HG03175 (cell line): ENCODE results near the gene FAM43A.

Experiments used
- ATAC-seq: cut with Tn5 transposase; IDR thresholded peaks from one replicate; pipeline ENCODE4 v1.9.1; 2021; ENCODE audit warnings: mild to moderate bottlenecking, moderate library complexity; ENCODE audit not compliant: unreplicated experiment

FAM43A gene

DNA sequence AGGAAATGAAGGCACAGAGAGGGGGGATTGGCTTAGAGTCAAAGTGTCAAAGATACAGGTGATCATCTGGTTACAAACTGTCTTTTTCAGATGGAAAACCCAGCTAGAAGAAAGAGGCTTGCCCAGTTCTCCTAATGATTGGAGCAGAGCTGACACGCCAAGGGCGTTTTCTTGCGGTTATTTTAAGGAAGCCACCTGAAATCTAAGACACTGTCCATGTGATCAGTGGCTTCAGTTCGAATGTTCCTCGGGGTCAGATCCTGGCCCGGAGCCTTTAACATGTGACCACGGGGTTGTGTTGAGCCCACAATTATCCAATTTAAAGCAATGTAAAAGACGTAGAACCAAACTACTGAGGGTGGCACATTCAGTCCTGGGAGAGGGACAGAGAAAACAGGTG, 19.5 kb downstream of the FAM43A start:
- no peak for ATAC-seq

DNA sequence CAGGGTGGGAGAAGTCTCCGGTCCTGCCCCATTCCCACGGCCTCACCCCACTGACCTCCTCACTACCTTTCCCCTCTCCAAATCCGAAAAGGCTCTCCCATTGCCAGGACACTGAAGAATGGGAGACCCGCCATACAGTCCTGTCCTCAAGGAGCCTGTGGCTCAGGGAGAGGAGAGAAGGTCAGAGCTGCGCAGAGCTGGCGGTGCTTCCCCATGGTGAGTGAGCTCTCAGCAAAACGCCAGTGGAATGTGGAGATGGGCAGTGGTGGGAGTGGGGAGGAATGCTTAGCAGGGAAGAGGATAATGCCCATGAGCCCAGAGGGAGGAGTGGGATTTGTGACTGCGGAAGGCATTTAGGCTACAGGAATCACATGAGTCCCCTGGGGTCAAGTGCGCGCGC, 20.1 kb downstream of the FAM43A start:
- no peak for ATAC-seq

DNA sequence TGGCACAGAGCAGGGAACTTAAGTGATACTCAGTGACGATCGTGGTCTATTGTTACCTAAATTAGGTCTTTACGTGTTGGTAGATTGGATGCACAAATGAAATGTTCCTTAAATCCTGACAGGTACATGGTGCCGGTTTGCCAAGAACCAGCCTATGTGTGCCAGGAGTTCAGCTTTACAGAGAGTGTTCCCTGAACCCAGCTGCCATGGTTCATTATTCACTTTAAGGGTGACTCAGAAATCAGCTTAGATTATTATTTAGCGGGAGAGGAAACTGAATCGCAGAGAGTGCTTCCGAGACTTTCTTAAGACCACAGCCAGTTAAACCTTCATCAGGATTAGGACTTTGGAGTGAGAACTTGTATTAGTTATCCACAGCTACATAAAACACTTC, 21.5 kb downstream of the FAM43A start:
- no peak for ATAC-seq

DNA sequence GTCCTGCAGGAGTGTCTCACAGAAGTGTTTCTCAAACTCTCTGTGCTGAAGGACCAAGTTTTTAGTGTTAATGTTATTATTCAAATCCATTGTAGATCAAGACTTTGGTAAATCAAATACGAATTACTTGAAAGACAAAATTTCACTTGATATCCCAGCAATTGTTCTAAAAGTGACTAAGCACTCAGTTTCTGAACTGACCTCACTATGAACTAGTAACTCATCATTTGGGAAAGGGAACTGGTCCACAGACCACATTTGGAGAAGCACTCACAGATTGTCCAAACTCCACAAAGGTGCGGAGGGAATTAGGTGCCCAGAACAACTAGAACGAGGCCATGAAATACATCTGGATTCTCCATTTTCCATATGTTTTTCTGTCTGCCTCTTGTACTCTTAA, 25.6 kb downstream of the FAM43A start:
- ATAC-seq, result no peak

DNA sequence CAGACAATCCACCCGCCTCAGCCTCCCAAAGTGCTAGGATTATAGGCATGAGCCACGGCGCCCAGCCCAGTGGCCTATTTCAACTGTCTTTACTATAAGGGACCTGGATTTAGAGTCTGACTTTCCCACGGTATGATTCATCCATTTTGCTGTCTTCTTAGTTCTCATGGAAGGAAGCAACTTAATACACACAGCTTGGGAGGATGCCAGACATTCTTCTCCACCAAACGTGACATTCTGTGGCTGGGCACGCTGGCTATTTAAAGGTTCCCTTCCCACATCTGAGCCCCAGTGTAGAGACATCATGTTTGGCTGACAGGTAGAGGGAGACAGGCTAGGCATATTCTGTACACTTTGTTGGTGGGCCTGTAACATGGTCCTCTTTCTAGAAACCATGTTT, 26.2 kb downstream of the FAM43A start:
- ATAC-seq, result no peak

DNA sequence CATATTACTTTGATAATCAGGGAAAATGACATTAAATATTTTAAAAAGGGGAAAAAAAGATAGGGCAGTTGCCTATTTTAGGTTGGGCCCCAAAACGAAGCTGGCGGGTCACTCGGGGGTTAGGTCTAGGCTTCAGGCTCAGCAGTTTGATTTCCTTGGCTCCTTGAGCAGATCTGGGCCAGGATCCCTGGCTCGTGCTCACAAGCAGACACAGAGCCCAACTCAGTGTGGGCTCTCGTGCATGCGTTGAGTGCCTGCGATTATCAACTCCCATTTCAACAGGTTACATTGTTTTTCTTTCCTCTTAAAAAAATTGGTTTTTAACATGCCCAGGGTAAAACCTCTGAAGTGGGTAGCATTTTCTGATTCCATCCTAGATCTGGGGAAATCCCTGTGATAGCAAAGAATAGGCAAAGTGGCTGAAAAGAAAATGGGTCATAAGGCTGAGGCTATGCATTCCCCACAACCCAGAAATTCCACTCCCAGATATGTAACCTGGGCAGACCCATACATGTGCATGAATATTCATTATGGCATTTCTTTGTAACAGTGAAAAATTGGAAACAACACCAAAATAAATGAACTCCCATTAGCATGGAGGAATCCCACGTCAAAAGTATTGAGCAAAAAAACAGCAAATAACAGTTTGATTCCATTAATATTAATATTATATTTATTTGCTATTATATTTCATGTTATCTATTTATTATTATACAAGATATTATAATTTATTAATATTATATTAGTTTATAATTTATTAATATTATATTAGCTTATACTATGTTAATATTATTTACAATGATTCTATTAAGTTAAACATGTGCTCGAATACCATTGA, 27.8 kb downstream of the FAM43A start:
- no peak for ATAC-seq

DNA sequence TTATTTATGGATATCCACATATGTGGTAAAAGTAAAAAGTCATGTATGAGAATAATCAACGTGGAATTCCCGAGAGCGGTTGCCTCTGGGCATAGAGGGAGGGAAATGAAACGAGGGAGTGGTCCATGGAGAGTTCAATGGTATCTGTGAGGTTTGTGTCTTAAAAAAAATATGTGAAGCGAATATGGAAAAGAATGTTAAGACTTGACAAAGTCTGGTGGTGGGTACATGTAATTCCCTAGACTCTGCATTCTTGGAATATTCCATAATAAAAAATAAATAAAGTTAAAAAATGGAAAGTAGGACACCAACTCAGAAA, 28.4 kb downstream of the FAM43A start:
- ATAC-seq, result no peak

DNA sequence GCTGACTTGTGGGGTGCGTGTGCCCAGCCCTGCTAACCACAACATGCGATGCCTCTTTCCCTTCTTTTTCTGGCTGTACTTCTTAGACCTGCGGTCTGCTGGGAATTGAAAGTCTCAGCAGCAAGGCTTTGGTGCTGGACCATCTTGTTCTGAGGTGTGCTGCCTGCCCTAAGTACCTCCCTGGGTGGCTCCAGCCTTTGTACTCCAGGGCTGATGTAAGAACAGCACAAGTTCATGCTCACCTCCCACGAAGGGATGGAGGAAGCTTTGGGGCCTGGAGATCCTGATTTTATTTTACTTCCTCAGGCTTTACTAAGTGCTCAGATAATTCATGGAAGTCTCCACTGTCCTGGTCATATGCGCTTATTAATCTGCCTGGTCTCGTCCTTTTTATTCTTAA, 28.9 kb downstream of the FAM43A start:
- ATAC-seq, result no peak

DNA sequence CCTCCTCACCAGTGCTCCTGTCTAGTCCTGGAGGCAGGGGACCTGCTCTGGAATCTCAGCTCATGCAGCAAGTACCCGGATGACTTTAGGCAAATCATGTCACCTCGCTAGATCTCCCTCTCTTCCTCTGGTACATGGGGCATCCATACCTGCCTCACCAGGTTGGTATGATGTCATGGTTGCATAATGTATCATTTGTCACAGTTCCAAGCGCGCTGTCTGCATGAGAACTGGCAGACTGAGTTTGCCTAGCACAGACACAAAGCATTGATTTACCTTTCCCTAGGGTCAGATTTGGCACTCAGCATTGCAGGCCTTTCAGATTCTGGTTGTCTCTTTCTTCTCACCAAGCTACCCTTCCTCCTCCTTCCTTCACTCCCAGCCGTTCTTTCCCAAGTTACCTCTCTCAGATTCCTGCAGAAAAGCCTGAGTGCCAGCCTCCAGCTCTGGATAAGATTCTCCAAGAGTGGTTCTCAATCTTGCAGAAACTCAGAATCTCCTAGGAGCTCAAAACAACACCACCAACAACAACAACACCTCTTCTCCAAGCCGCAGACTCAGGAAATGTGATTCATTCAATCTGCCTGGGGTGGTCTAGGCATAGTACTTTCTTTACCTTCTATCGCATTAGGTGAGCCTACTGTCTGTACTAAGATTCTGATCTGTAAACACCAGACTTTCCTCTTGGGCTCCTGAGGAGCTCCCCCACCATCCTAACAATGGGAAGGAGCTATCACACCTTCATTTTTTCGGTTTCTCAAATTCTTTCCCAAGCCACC, 29.5 kb downstream of the FAM43A start:
- ATAC-seq, result no peak

DNA sequence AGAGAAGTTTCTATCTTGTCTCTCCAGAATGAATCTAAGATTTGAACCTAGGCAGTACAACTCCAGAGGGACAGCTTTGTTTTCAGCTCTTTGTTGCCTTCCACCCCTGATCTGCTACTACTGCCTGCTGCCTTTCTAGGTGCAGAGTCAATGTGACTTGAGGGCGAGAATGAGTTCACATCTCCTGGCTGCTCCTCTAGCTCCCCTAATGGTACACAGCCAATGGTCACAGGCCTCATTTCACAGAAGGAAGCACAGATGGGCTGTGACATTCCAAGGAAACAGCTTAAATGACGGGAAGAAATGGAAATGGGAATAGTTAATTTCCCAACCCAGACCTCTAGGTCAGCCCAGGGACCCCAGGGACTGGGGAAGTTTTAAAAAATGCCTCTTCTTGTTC, 32.4 kb downstream of the FAM43A start:
- no peak for ATAC-seq

DNA sequence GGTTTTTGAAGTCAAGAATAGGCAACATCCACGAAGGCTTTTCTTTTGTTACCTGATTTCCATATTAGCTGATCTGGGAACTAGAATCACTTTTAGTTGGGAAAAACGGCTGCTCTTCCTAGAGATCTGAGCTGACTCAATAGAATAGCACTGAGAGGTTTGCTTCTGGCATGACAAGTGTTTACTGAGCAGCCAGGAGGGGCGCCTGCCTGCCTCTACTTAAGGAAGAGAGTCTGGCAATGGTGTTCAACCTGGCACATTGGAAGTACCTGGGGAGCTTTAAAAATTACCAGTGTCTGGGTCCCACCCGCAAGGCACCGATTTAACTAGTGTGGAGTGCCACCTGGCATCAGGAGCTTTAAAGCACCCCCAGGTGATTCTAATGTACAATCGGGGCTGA, 34.4 kb downstream of the FAM43A start:
- ATAC-seq, result no peak

DNA sequence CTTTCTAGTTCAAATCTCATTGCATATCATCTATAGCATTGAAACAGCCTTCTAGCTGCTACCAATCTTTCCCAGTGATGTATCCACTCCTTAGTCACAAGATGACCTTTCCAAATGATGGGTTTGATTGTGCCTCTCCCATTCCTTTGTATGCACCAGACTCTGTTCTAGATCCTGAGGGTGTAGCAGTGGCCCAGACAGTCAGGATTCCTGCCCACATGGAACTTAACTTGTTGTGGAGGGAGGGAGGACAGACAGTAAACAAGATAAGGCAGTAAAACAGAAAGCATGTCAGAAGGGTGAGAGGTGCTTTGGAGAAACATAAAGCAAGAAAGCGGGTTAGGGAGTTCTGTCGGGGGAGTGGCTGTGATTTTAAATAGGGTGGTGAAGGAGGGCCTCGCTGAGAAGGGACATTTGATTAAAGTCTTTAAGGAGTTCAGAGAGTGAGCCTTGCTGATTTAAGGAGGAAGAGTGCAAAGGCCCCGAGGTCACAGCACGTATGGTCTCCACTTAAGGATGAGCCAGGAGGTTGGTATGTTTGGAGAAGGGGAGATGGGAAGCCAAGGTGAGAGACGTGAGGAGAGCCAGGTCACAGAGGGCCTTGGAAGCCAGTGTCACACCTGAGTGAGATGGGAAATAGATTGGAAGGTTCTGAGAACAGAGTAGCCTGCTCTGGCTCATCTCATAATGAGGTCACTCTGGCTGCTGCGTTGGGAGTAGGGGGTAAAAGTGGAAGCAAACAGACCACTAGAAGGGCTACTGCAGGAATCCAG, 38.3 kb downstream of the FAM43A start:
- no peak for ATAC-seq

DNA sequence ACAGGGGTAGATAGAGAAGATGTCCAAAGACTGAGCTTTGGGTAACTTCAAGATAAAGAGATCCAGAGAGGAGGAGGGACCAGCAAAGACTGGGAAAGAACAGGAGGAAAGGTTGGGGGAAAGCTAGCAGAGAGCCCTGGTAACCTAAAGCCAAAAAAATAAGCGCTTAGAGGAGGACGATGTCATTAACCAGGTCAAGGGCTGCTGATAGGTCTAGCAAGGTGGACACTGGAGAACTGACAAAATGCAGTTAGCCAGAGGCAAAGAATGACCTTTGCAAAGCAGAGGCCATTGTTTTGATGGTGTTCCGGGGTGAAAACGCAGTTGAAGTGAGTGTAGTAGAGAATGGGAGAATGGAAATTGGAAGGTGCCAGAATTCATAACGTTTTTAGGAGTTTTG, 39.7 kb downstream of the FAM43A start:
- no peak for ATAC-seq

DNA sequence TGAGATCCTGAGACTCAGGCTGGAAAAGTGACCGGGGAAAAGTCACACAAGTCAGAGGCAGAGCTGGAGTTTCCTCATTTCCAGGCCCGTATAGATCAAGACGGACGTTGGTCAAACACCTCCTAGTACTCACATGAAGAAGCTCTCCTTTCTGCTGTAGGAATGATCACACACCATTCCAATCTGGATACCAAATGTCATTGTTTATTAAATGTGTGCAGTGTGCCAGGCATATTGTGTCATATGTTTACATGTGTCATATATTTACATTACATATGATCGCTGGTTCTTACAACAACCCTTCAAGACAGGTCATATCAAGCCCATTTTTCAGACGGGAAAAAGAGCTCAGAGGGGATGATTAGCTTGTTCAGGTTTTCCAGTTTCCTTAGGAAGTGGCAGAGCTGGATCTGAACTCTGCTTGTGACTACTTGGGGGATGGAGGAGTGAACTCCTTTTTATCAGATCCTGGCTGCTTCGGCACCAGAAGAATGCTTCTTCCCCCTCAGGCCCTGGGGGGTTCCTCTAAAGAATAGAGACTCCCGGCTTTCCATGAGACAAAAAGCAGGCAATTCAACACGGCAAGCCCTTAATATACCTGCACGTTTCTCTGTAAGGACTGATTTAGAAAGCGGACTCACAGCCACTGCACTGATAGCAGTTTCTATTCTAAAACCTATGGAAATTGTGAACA, 41.9 kb downstream of the FAM43A start:
- ATAC-seq, result no peak

DNA sequence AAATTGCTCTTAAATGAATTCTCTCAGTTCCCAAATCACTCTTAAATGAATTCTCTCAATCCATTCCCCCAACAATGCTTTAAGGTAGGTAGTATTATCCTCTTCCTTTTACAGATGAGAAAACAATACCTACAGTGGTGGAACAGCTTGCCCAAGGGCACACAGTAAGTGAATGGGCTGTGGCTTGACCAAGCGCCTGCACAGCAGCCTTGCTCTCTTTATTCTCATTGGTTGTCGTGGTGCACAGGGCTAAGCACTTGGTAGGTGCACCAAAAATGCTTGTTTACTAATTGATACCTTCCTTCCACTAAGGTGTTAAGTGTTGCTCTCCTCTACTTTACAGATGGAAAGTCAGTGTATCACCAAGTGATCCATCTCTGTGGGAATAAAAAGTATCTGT, 43.3 kb downstream of the FAM43A start:
- no peak for ATAC-seq

DNA sequence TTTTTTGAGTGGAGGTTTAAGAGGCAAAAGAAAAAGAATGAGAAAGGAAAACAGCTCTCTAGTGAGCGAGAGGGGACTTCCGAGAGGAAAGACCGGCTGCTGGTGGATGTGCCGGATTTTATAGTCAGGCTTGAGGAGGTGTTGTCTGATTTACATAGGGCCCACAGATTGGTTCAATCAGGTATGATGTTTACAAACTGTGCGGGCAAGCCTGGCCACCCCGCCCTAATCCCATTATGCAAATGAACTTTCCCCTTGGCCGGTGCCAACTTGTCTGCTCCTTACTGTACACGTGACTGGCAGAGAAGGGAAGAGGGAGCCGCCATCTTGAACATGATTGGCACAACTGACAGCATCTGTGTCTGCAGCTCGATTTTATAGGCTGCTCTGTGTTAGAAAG, 44.7 kb downstream of the FAM43A start:
- no peak for ATAC-seq

DNA sequence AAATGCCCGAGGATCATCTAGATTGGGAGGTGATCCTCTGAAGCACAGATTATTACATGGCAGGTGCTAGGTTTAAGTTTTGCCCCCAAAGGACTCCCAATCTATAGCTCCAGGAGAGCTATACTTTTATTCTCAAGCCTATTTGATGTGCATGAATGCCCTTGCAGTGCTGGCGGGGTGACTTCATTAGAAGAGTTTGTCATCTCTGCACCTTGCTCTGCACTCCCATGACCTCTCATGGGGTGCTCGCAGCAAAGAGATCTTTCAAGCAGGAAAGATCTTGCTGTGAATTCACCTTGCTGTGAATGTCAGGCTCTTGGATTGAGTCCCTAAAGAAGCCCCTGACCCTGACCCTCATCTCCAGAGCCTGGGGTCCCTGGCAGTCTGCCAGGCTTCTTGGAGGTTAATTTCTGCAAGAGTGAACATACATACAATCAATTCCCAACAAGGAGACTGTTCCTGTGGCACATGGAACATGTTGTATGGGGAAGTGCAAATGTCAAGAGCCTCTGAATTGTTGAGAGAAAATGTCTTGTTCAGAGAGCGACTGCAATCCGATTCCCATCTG, 45.9 kb downstream of the FAM43A start:
- ATAC-seq, result no peak

DNA sequence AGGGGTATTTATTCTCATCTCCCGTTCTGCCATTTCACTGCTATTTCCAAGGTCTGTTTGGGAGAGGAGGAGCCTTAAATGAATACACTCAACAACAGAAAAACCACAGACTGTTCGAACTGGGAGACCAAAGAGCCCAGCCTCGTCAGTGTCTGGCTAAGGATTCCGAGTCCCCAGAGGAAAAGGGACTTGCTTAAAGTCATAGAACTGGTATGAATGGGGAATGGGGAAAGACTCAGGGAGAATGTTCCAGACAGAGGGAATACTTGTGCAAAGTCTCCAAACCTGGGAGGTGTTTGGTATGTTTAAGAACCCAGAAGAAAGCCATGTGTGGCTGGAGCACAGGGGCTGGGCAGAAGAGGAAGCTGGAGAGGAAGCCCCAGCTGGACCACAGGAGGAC, 46.9 kb downstream of the FAM43A start:
- ATAC-seq, result no peak

DNA sequence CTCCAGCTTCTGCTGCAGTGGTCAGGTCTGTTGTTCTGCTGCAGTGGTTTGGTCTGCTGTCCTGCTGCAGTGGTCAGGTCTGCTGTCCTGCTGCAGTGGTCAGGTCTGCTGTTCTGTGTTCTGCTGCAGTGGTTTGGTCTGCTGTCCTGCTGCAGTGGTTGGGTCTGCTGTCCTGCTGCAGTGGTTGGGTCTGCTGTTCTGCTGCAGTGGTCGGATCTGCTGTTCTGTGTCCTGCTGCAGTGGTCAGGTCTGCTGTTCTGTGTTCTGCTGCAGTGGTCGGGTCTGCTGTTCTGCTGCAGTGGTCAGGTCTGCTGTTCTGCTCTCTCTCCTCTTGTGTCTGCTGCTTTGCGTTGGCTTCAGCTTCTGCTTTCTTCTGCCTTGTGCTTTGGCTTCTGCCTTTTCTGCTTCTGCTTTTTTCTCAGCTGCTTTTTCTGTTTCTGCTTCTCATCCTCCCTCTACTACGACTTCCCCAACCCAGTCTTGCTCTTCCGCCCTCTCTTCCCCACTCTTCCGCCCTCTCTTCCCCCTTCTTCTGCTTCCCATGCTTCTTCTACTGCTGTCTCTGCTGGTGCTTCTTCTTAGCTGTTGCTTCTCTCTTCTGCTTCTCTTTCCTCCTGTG, 50.7 kb downstream of the FAM43A start:
- no peak for ATAC-seq

DNA sequence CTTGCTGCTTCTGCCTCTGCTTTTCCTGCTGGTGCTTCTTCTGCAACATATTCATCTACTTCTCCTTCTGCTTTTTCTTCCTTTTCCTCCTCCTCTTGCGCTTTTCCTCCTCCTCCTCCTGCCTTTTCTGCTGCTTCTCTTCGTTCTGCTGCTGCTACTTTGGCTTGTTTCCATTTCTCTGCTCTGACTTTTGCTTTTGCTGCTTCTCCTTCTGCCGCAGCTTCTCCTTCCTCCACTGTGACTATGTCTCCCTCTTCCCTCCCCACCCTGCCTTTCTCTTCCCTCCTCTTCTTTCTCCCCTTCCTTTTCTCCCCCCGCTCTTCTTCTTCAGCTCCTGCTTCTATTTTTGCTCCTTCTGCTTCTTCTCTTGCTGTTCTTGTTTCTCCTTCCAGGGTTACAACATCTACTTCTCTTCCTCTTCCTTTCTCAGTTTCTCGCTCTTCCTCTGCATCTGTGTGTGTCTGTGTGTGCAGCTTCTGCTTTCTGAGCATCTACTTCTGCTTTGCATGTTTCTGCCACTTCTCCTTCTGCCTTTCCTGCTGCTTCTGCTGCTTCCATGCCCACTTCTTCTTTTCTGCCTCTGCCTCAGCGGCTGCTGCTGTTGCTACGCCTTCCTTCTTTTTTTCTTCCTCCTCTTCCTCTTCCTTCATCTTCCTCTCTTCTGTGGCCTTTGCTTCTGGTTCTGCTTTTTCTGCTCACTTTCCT, 51.4 kb downstream of the FAM43A start:
- ATAC-seq, result peak; percentile 63
